ENCODE measurements around the gene DUSP23. TPM values are rescaled to one million over a fixed set of nuclear protein-coding genes. Genes with fewer than 3 reads are reported as not detected.

Gene DUSP23
- total and polyA plus RNA-seq, 2 experiments from 2014 or later: 56.3 to 97.6 TPM

DNA sequence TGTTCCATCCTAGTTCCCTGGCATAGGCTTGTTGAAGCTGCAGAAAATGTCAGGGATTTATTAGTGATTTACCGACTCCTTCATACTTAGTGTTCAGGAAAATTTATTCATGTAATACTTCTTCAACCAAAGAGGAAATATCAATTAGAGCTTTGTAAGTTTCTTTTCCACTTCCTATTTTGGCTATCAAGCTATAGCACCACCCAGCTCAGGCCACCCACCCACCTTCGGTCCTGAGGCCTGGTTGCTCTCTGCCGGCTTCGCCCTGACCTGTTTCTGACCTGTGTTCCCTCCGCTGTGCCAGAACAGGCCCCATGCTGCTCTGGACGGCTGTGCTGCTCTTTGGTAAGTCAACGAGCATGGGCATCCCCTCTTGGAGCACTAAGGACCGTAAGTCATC is 21.3 kb downstream of the DUSP23 start, which contains the start of gene FCRL6:
TSS of gene FCRL6 (plus strand) at position 250 of the 400 bp plus-strand sequence. CDS start at position 315, 65 bp downstream.
- H3K4me1 ChIP-seq (ENCODE audit: insufficient read depth): no peaks in the 10 kb centered on the region
- H3K27ac ChIP-seq (ENCODE audit: low read depth): no peak within 1 kb of the TSS
- H3K4me3 Mint-ChIP-seq: no peak within 1 kb of the TSS
- H3K27me3 Mint-ChIP-seq (ENCODE audit: insufficient read depth, low read depth, poor library complexity): peaks cover 3% of the 10 kb centered on the region
- no peaks in the 10 kb centered on the region for H3K27me3 ChIP-seq (ENCODE audit: insufficient read depth)
- DNase-seq (ENCODE audit: low spot score): no peak
- H3K79me2 ChIP-seq (replicated peaks; ENCODE audit: insufficient read depth): no peaks in the 10 kb centered on the region
- H4K20me1 ChIP-seq (replicated peaks; ENCODE audit: insufficient read depth): no peaks in the 10 kb centered on the region
- no peak within 1 kb of the TSS for H3K4me2 ChIP-seq
- no peaks in the 10 kb centered on the region for H3K36me3 Mint-ChIP-seq (ENCODE audit: low read depth)
- TF ChIP-seq ZNF331 (CRISPR knock-in tag; IDR thresholded peaks at IDR 0.05; ENCODE audit: low read depth) (no peak), REST (IDR thresholded peaks at IDR 0.05; ENCODE audit: unreplicated experiment) (no peak), ZNF114 (CRISPR knock-in tag; IDR thresholded peaks at IDR 0.05) (no peak), NANOG (IDR thresholded peaks at IDR 0.05; ENCODE audit: borderline replicate concordance) (no peak), ETS1 (IDR thresholded peaks at IDR 0.05) (no peak), POLR2AphosphoS5 (IDR thresholded peaks at IDR 0.05; ENCODE audit: low read depth) (no peak), JUNB (IDR thresholded peaks at IDR 0.05; ENCODE audit: unreplicated experiment) (no peak), STAT1 (IDR thresholded peaks at IDR 0.05; ENCODE audit: unreplicated experiment) (no peak), CTCF (conservative IDR thresholded peaks at IDR 0.05; ENCODE audit: low read depth in 2 of 2) (no peak)
- no peak within 1 kb of the TSS for H2AFZ ChIP-seq
- no peaks in the 10 kb centered on the region for H3K4me1 Mint-ChIP-seq
- H3K9me3 Mint-ChIP-seq: no peaks in the 10 kb centered on the region
- H3K4me3 ChIP-seq: no peak within 1 kb of the TSS
- H3K9me2 ChIP-seq (ENCODE audit: insufficient read depth): 0 out of 2 replicates have a peak, but pooled peaks cover 4% of the 10 kb centered on the region
- no peak within 1 kb of the TSS for H3K27ac Mint-ChIP-seq
- H3K36me3 ChIP-seq (ENCODE audit: insufficient read depth): no peaks in the 10 kb centered on the region
- no peak for ATAC-seq
- H3F3A ChIP-seq (replicated peaks; ENCODE audit: low read depth): no peaks in the 10 kb centered on the region
